ENCODE measurements around the gene MEGF11. TPM values are rescaled to one million over a fixed set of nuclear protein-coding genes. Genes with fewer than 3 reads are reported as not detected.

The MEGF11 gene
- polyA plus RNA-seq, 3 donors = not detected

- H3K27me3 ChIP-seq (ENCODE audit: control insufficient read depth in 2 of 2, insufficient read depth in 2 of 2, low read length in 2 of 2) = peaks cover 0 to 8% of the 10 kb centered on the region in 2 donors
- no peaks in the 10 kb centered on the region for H3K9me3 ChIP-seq (replicated peaks in 1 of 2; ENCODE audit: control insufficient read depth in 1 of 2, insufficient read depth in 1 of 2, low read length in 2 of 2)
- H3K36me3 Mint-ChIP-seq = no peaks in the 10 kb centered on the region
- no peaks in the 10 kb centered on the region for H3K4me1 Mint-ChIP-seq
- DNase-seq = no peak
- no peak overlapping the region for H3K27ac ChIP-seq (ENCODE audit: low read depth in 1 of 2, low read length in 2 of 2)
- no peak overlapping the region for H3K4me3 ChIP-seq (replicated peaks in 1 of 3; ENCODE audit: low read depth in 2 of 3, low read length in 3 of 3)
- no peaks in the 10 kb centered on the region for H3K9me3 Mint-ChIP-seq
- H3K9ac ChIP-seq (ENCODE audit: insufficient read depth, low read length, poor library complexity, severe bottlenecking) = no peak overlapping the region
- no peak overlapping the region for H3K4me2 ChIP-seq (replicated peaks; ENCODE audit: extremely low read depth, low read length, poor library complexity, severe bottlenecking)
- H4K20me1 ChIP-seq (ENCODE audit: insufficient read depth, low read length) = no peaks in the 10 kb centered on the region
- H3K79me2 ChIP-seq (ENCODE audit: insufficient read depth, low read length) = no peaks in the 10 kb centered on the region
- H3K27me3 Mint-ChIP-seq (ENCODE audit: low read depth in 3 of 3) = peaks cover 17 to 29% (median 25%) of the 10 kb centered on the region in 3 donors
- no peaks in the 10 kb centered on the region for H3K36me3 ChIP-seq (replicated peaks in 1 of 2; ENCODE audit: control insufficient read depth in 1 of 2, insufficient read depth in 2 of 2, low read length in 2 of 2)
- TF ChIP-seq, protein P1, sequence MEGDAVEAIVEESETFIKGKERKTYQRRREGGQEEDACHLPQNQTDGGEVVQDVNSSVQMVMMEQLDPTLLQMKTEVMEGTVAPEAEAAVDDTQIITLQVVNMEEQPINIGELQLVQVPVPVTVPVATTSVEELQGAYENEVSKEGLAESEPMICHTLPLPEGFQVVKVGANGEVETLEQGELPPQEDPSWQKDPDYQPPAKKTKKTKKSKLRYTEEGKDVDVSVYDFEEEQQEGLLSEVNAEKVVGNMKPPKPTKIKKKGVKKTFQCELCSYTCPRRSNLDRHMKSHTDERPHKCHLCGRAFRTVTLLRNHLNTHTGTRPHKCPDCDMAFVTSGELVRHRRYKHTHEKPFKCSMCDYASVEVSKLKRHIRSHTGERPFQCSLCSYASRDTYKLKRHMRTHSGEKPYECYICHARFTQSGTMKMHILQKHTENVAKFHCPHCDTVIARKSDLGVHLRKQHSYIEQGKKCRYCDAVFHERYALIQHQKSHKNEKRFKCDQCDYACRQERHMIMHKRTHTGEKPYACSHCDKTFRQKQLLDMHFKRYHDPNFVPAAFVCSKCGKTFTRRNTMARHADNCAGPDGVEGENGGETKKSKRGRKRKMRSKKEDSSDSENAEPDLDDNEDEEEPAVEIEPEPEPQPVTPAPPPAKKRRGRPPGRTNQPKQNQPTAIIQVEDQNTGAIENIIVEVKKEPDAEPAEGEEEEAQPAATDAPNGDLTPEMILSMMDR (IDR thresholded peaks at IDR 0.05) = no peak
- intact Hi-C loops (cut with micrococcal nuclease) = loop anchor here in 1 of 2 donors (10.0 kb wide), 1 partner anchor 73 kb away; no protein-coding TSS in a partner anchor
- H3K4me3 Mint-ChIP-seq = no peak overlapping the region
- H3K27ac Mint-ChIP-seq = no peak overlapping the region
- no peaks in the 10 kb centered on the region for H3K4me1 ChIP-seq (ENCODE audit: control insufficient read depth in 1 of 2, insufficient read depth in 2 of 2, low read length in 2 of 2)
- no peak overlapping the region for H2AFZ ChIP-seq (ENCODE audit: insufficient read depth, low read depth, low read length, poor library complexity, severe bottlenecking)
These were observed 281.9 kb downstream of the MEGF11 start for GRCh38 chr15:65971741-65971995.

DNA sequence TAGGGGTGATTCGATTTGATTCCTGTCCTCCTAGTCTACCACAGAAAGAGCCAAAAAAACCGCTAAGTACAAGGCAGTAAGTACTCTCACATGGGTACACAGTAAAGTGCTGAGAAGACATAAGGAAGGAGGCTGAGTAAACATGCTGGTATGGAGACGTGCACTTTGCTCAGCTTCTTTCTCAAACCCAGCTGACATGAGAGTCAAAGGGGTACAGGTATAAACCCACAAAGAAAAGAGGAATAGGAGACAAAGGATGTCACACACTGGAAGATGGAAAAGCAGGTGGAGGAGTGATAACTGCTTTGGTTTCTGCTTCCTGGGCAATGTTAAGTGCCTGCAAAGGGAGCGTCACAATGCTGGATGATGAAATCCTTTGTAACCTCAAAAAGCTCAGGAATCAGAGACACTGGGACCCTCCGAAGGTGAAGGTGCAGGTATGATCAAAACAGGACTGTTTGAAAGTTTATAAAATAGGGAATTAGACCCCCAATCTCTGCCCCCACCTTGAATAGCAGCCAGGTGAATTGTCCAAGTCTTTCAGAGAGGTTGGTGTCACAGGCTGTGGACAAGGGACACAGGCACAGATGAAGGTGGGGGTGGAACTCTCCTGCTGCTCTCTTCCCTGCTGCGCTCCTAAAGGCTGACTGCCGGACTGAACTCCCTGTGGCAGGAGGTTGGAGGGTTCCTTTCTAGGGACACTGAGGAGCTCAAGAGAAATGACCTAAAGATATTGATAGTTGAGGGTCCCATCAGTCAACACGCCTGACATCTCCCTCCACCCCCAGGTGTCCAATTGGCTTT lies 282.4 kb downstream of the MEGF11 start:
- H3K27me3 Mint-ChIP-seq (ENCODE audit: low read depth in 3 of 3) = peaks cover 17 to 29% (median 25%) of the 10 kb centered on the region in 3 donors
- Histone ChIP-seq H4K20me1 (ENCODE audit: insufficient read depth, low read length) (no peaks in the 10 kb centered on the region), H3K4me3 (replicated peaks in 1 of 3; ENCODE audit: low read depth in 2 of 3, low read length in 3 of 3) (no peak overlapping the region), H3K9me3 (replicated peaks in 1 of 2; ENCODE audit: control insufficient read depth in 1 of 2, insufficient read depth in 1 of 2, low read length in 2 of 2) (no peaks in the 10 kb centered on the region), H3K9ac (ENCODE audit: insufficient read depth, low read length, poor library complexity, severe bottlenecking) (no peak overlapping the region), H3K36me3 (replicated peaks in 1 of 2; ENCODE audit: control insufficient read depth in 1 of 2, insufficient read depth in 2 of 2, low read length in 2 of 2) (no peaks in the 10 kb centered on the region), H2AFZ (ENCODE audit: insufficient read depth, low read depth, low read length, poor library complexity, severe bottlenecking) (no peak overlapping the region), H3K27ac (ENCODE audit: low read depth in 1 of 2, low read length in 2 of 2) (no peak overlapping the region), H3K4me1 (ENCODE audit: control insufficient read depth in 1 of 2, insufficient read depth in 2 of 2, low read length in 2 of 2) (no peaks in the 10 kb centered on the region), H3K4me2 (replicated peaks; ENCODE audit: extremely low read depth, low read length, poor library complexity, severe bottlenecking) (no peak overlapping the region), H3K79me2 (ENCODE audit: insufficient read depth, low read length) (no peaks in the 10 kb centered on the region), H3K27me3 (ENCODE audit: control insufficient read depth in 2 of 2, insufficient read depth in 2 of 2, low read length in 2 of 2) (peaks cover 0 to 8% of the 10 kb centered on the region in 2 donors)
- H3K36me3 Mint-ChIP-seq = no peaks in the 10 kb centered on the region
- no peak overlapping the region for H3K27ac Mint-ChIP-seq
- no peaks in the 10 kb centered on the region for H3K9me3 Mint-ChIP-seq
- no peaks in the 10 kb centered on the region for H3K4me1 Mint-ChIP-seq
- intact Hi-C loops (cut with micrococcal nuclease) = loop anchor here in 1 of 2 donors (10.0 kb wide), 1 partner anchor 74 kb away; no protein-coding TSS in a partner anchor
- TF ChIP-seq, protein P1 (IDR thresholded peaks at IDR 0.05) = no peak
- no peak overlapping the region for H3K4me3 Mint-ChIP-seq
- WGBS (ENCODE audit: insufficient coverage) = 79% methylated on average over 3 of the region's 8 CpGs
- DNase-seq = no peak
